ENCODE results near the gene MACO1.

GRCh38 chr1:25458541-25459298, 28.0 kb downstream of the MACO1 start:
- TF ChIP-seq CTCF (conservative IDR thresholded peaks at IDR 0.05): no peak
- no peak for TF ChIP-seq EZH2 (IDR thresholded peaks at IDR 0.05; ENCODE audit: low read depth)

Measured in PC-9 (cell line).